HuH-7.5 (cell line): ENCODE measurements around the gene DCC.

Source experiments
- DNase-seq: peaks from one replicate; pipeline ENCODE4 v3.0.0; 2011; ENCODE audit warnings: low spot score

Gene DCC

DNA sequence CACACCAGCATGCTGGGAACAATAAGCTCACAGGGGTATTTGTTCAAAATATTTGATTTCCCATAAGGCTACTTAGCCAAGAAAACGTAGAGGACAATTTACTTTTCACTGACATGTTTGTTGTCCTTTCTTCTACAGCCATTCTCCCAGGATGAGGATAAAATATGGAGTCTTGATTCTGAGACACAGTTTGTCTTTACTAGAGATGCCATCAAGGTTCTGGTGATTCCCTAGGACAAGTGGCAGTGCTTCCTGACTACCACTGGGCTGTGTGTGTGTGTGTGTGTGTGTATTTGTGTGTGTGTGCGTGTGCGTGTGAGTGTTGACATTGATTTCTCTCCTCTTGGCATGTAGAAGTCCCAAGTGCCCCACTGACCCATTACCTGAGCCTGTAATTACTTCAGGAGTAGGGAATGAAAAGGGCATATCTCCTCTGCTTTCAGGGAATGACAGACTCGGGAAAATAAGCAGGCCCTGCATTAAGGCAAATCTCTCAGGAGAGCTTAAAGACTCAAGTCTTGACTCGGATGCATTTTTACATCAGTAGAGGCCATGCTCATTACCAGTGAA, 761.6 kb downstream of the DCC start:
- no peak for DNase-seq

DNA sequence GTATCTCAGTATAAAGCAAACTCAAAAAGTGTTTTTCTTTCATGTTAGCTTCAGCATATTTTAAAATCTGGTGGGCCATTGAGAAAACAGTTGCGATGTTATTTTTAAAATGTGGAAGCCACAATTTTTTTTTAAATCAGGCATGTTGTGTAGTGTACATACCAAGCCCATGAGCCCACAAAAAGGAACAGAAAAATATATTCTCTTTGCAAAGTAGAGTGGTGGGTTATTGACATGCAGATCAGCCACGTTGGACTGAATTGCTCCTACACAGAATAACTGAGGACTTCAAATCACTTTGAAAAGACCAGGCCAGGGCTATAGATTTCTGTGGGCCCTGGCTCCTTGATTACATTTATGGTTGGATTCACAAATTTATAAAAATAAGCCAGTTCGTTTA, 774.4 kb downstream of the DCC start:
- DNase-seq: no peak

DNA sequence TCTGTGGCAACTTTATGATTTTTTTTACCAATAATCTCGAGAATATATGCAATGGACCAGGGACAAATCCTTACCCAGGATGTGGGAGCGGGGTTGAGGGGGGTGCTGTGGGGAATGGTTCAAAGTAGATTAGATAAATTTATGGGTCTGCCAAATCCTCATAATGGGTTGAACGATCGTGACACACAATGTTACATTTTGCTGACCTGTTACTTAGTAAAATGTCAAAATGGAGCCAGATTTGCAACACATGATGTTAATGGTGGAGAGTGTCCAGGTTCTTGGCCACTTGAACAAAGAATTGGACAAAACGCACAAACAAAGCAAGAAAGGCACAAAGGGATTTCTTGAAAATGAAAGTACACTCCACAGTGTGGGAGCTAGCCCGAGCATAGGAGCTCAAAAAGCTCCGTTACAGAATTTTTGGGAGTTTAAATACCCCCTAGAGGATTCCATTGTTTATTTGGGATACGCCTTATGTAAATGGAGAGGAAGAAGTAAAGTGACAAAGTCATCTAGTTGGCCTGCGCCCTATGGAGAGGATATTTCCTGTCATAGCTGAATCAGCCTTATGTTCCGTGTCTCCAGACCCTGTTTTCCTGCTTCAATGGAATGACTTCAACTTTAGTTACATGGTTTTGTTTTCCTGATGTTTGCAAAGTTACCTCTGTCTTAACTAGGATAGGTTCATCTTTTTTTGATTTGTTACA, 776.0 kb downstream of the DCC start:
- no peak for DNase-seq

GRCh38 chr18:53117851-53118250, 777.9 kb downstream of the DCC start:
- no peak for DNase-seq

- no peak for DNase-seq
Measured at GRCh38 chr18:53126210-53126609, 786.2 kb downstream of the DCC start.

DNA sequence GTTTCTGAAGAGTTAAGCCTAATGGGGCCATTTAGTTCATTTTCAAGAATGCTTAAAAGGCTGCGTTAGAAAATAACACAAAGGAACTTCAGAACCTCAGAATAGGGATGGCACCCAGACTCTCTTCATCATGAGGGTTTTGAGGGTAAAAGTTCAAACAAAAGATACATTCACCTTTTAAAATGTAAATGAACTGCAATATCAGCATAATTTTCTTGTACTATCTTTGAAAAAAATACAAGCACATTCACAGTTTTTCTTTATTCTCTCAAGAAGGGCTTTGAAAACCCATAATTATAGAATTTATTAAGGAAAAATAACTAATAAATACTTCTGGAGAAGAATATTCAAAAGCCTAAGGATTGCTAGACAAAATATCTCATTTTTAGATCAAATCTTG, 791.0 kb downstream of the DCC start:
- DNase-seq: no peak

DNA sequence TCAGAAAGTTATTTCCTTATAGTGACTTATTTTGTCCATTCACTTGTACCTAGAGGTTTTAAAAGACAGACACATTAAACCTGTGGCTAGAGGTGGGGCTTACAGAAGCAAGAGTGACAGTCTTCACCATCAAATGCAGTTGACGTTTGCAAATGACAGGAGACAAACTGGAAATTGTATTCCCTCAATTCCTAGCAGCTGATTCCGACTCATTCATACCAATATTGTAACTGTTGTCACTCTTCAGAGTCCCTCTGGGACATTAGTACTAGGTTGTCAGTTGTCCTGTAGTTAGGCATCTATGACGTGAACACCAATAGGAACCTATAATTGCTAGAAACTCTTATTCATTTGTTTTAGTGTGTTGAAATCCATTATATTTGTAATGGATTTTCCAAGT, 794.7 kb downstream of the DCC start:
- DNase-seq: no peak

DNA sequence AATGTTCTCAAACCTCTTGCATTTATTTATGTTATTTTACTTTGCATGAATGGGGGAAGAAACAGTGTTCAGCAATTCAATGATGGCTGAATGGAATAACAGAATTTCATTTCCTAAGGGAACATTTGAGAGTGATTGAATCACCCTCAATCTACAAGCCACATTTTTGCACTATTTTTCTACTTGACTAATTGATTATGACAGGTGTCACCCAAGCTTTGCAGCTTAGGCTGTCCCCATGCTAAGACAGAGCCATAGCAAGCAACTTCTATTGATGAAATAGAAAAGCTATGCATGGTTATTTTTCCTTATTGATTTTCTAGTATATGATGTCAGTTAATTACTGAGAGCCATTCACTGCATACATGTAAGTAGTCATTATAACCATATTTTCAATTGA, 795.7 kb downstream of the DCC start:
- DNase-seq: no peak

DNA sequence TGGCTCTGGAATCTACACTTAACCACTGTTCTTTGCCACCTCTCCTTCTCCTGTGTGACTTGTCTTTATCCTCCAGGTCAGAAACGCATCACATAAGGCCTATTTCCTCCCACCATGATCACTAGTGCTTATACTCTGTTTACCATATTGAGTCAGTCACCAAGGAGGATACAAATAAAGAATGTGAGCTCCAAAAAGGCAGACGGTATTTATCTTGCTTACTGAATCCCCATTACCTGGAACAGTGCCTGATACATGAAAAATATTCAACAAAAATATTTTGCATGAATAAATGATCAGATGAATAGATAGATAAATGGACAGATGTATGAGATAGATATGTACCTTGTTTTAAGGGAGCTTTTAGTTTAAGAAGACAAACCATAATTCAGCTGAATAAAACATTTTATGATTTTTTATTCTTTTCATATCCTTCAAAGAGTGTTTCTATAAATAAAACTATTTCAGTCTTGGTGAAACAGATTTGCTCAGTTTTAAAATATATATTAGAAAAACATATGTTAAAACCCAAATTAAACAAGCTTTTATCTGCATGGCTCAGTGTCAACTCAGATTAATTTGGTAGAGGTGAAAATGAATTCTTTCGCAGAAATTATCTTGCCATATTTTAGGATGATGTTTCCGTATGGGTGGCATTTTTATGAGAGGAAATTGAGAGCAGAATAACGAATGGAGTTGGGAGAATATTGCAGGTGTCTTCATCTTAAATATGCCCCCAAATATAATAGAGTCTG, 799.9 kb downstream of the DCC start:
- no peak for DNase-seq

DNA sequence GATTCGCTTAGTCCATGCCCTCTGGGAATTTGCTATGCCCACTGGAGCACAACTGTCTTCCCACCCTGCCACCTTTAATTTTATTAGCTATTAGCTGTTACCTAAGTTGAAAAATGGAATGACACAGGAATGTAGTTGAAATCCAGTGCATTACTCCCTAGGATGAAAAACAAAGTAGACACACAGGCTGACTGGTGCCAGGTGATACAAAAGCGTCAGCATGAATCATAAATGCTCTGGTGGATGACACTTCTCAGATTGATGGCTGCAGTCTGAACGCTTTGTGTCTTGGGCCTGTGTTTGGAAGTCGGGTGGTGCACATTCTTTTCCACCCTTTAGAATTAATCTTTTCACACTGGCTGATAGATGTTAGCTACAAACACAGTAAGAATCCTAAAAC, 802.0 kb downstream of the DCC start:
- DNase-seq: no peak

DNA sequence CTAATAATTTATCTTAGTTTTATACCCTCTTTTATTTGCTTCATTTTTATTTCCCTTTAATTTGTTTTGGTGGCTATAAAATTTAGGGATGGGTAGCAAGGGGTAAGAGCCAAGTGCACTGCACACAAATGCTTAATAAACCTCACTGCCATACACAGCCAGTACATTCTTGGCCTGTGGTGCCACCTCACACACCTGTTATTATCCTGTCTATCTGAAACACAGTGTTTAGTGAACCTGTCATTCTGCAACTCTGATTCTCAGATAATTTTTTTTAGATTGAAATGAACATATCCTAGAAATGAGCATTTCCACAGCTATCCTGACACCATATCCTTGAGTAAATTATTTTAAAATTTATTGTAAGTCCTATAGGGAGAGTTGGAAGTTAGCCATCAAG, 807.5 kb downstream of the DCC start:
- no peak for DNase-seq

DNA sequence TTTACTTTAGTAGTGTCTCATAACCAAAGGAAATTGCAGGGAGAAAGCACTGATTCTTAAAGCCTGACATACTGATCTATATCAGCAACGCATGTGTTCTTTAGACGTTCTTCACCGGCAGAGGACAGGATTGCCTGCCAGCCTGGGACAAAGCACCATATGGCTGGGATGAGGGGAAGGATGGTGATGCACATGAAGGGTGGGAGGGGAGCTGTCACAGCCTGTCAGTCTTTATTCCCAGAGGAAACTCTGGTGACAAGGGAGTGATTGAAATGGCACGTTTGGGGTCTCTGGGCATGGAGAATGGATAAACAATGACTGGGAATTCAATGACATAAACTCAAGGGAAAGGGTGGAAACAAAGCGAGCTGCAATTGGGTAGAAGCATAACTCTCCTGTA, 808.1 kb downstream of the DCC start:
- DNase-seq: no peak

DNA sequence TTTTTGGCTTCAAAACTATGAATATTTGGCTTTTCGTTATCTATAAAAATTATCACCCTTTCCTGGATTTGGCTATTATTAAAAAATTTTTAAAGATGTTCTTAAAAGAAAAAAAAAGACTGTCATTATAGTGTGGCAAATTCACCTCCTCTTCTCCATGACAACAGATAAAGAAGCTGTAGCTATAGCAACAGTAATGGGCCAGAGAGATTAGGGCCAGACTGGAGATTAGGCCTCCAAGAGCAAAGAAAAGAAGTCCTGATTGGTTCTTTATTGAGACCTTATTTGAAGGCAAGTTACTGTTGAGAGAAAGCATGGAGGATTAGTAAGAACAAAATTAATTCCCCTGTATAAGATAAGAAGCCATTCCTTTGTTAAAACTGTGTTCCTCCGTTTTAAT, 812.5 kb downstream of the DCC start:
- no peak for DNase-seq

DNA sequence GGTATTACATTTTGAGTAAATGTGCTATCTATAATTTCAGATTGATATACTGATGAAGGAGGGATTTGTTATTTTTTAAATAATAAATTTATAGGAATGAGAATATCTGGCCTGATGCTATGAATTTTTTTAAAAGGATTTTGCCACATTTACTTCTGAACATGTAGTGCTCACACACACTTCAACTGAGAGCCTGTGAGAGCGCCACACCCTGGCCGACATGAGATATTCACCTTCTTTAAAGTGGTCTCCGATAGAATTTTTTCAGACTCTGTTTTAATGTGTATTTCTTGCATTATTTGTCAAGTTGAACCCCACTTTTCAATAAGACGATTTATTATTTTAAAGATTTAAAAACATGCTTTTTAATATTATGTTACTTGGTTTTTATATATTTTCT, 813.3 kb downstream of the DCC start:
- DNase-seq: no peak

- DNase-seq: no peak
Measured at GRCh38 chr18:53153800-53154199, 813.8 kb downstream of the DCC start.

- DNase-seq: no peak
Measured at GRCh38 chr18:53165770-53166169, 825.8 kb downstream of the DCC start.

DNA sequence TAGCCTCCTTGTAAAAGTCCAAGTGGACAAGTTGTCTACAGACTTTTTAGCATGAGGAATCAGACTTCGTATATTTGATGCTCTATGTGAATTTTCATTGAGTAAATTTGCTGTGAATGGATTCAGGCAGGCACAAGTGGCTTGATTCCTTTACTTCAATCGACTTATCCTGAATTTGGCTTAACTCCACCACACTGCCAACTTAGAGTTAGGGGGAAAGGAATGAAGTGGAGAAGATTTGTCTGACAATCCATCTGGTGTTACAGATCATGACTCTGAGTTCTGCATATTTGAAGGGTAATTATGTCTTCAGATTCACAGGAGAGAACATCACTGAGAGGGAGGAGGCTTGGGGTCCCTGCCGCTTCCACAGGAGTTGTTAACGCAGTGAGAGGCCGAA, 829.3 kb downstream of the DCC start:
- no peak for DNase-seq

GRCh38 chr18:53191634-53192033, 851.6 kb downstream of the DCC start:
- no peak for DNase-seq

GRCh38 chr18:53193870-53194269, 853.9 kb downstream of the DCC start:
- DNase-seq: no peak

GRCh38 chr18:53219853-53220252, 879.9 kb downstream of the DCC start:
- no peak for DNase-seq

DNA sequence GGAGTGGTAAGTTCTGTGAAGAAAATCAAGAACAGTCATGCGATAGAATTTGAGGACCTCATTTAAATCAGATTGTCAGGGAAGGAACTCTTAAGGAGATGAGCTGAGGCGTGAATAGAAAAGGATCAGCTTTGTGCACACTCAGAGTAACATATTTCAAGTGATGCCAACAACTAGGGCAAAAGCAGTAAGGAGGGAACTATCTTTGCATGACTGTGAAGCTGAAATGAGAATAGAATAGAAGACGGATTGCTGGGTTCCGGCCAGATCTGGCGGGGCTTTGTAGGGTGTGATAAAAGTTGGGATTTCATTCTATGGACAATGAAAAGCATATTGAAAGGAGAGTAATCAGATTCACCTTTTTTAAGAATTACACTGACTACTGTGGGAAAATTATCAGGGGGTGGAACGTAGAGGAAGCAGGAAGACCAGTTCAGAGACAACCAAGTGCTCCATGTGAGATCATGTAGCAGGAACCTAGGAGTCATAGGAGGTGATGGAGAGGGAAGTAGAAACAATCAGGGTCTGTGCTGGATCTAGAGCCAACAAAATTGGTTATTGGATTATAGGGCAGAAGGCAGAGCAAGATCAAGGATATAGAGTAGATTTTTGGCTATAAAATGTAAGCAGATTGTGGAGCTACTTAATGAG, 884.3 kb downstream of the DCC start:
- DNase-seq: no peak

DNA sequence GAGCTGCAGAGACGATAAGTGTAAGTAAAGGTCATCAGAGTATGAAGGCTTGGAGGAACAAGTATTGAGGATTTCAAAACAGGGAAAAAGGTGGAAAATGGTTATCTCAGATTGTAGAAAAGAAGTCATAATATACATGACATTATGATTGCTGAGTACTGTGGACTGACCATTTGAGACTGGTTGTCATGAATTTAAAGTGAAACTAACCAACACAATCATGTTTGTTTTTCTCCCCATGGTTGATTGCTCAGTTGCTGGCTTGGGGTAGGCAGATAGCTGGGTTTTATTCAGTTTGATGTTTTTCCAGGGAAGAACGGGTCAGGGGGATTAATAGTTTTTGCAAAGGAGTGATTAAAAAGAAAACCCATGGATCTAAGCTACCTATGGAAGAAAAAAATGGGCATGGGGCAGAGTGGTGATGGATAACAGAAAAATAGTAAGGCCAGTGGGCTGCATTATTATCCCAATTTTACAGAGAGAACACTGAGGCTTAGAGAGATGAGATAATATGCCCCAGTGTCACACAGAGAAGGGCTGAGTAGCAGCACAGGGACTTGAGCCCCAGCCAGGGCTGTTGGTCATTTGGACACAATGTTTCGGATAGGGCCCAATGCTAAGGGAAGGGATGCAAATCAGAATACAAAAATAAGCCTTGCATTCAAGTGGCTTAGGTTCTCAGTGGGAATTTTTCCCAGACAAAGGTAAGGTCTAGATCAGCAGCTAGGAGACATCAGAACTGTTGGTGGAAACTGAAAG, 885.7 kb downstream of the DCC start:
- DNase-seq: no peak
